Panc1 (cell line): Measurements from ENCODE around the gene SMIM27. TPM values are rescaled to one million over a fixed set of nuclear protein-coding genes. Genes with fewer than 3 reads are reported as not detected.
A peak's percentile ranks its signal among the peaks of the same experiment; 100 is the strongest.

Experiments
- ATAC-seq: fragments of 200-7000 bp; cut with Tn5 transposase; 2 replicates; pipeline ENCODE4 v1.9.1; 2020; ENCODE audit warnings: mild to moderate bottlenecking, moderate library complexity
- BruUV-seq: library from RNA; stranded (reverse); fragments of 400-500 nt; replicated peaks from 2 replicates; lab custom pipeline; 2021; lab: Mats Ljungman, UMichigan
- CTCF ChIA-PET: fragments of 300-600 bp; sonication (Branson Sonifier 250); formaldehyde crosslinking; loops from one replicate; lab custom pipeline; 2022; ENCODE audit warnings: antibody characterized with exemption; lab: Charles Lee
- POLR2A ChIA-PET: fragments of 300-600 bp; sonication (Branson Sonifier 250); formaldehyde crosslinking; loops from one replicate; lab custom pipeline; 2022; ENCODE audit warnings: antibody characterized with exemption; lab: Charles Lee
- DNase-seq: peaks from one replicate; pipeline ENCODE4 v3.0.0-alpha.2; 2010; ENCODE audit warnings: low read depth, low spot score
- H3K27ac ChIP-seq: 2 replicates; pipeline ENCODE4 v1.5.1; 2011; ENCODE audit warnings: mild to moderate bottlenecking, low read length, inconsistent platforms
- H3K27me3 ChIP-seq: fragments of 200-500 bp; sonication (Bioruptor generic); 2 replicates; pipeline ENCODE4 v1.6.0; 2014; ENCODE audit warnings: low read length, inconsistent platforms; ENCODE audit not compliant: control insufficient read depth, insufficient read depth
- H3K36me3 ChIP-seq: fragments of 200-500 bp; sonication (Bioruptor generic); 2 replicates; pipeline ENCODE4 v1.5.1; 2014; ENCODE audit warnings: inconsistent platforms, mild to moderate bottlenecking, low read length, moderate library complexity; ENCODE audit not compliant: control insufficient read depth, insufficient read depth
- H3K4me1 ChIP-seq: 2 replicates; pipeline ENCODE4 v1.5.1; 2011; ENCODE audit warnings: inconsistent platforms, mild to moderate bottlenecking, low read length, moderate library complexity; ENCODE audit not compliant: control insufficient read depth, insufficient read depth
- H3K4me3 ChIP-seq, 2 experiments: 2 replicates each; pipeline ENCODE4 v1.5.1; 2011 to 2012; ENCODE audit warnings: low read depth in 2 of 2, low read length in 2 of 2, mild to moderate bottlenecking in 2 of 2, inconsistent platforms in 1 of 2, moderate library complexity in 1 of 2
- H3K9me3 ChIP-seq: fragments of 200-500 bp; sonication (Bioruptor generic); 2 replicates; pipeline ENCODE4 v1.5.1; 2014; ENCODE audit warnings: low read depth, mild to moderate bottlenecking, inconsistent platforms, low read length, moderate library complexity; ENCODE audit not compliant: control insufficient read depth, insufficient read depth
- CTCF ChIP-seq: fragments of 450-650 bp; IDR thresholded peaks from 2 replicates; pipeline ENCODE4 v1.5.1; 2017; ENCODE audit warnings: mild to moderate bottlenecking
- POLR2AphosphoS5 ChIP-seq: IDR thresholded peaks from 2 replicates; pipeline ENCODE4 v1.6.1; 2012; ENCODE audit warnings: mild to moderate bottlenecking, low read depth, low read length, moderate library complexity
- REST ChIP-seq, 2 experiments: IDR thresholded peaks; 2 replicates each; pipeline ENCODE4 v1.6.1; 2011 to 2012; ENCODE audit warnings: low read depth in 2 of 2, control low read depth in 1 of 2, low read length in 1 of 2, mild to moderate bottlenecking in 1 of 2, moderate library complexity in 1 of 2; ENCODE audit not compliant: insufficient read depth in 1 of 2
- SIN3A ChIP-seq: IDR thresholded peaks from 2 replicates; pipeline ENCODE4 v1.6.1; 2012; ENCODE audit warnings: low read depth, mild to moderate bottlenecking, low read length, moderate library complexity, borderline replicate concordance; ENCODE audit not compliant: insufficient read depth
- TCF7L2 ChIP-seq: IDR thresholded peaks from 2 replicates; pipeline ENCODE4 v1.6.1; 2011; ENCODE audit warnings: mild to moderate bottlenecking, low read depth, low read length, inconsistent platforms
- in situ Hi-C: cut with HindIII; loops from 2 replicates; pipeline ENCODE4 v1.10.0; 2016; ENCODE audit warnings: low sequenced_read_pairs, low pct_unique_long_range_greater_than_20kb
- intact Hi-C: fragments of 100-400 bp; cut with micrococcal nuclease; formaldehyde crosslinking; loops from one replicate; pipeline ENCODE4 v1.10.0; 2022; ENCODE audit not compliant: unreplicated experiment
- total RNA-seq: library from RNA; stranded (reverse); gene quantifications from one replicate; pipeline ENCODE4 v1.2.1, GENCODE V29; 2021; ENCODE audit not compliant: unreplicated experiment

SMIM27 gene
- total RNA-seq, 1 experiment from 2014 or later, result 14.3 TPM

- intact Hi-C loops (no loop called here), in situ Hi-C loops (no loop called here)
- no peaks in the 10 kb centered on the region for H3K27me3 ChIP-seq
- H3K27ac ChIP-seq, result no peak overlapping the region; the same call in 1 of the 2 replicates
- DNase-seq (no peak), ATAC-seq (peak; percentile 18; the same call in 1 of the 2 replicates)
- no peaks in the 10 kb centered on the region; the same call in 1 of the 2 replicates for H3K4me1 ChIP-seq
- ChIA-PET CTCF (no interaction called here), POLR2A (no interaction called here)
- no peak overlapping the region for H3K4me3 ChIP-seq
- no TSS peak for BruUV-seq
- TF ChIP-seq POLR2AphosphoS5 (no peak), REST (IDR thresholded peaks at IDR 0.05; ENCODE audit: insufficient read depth in 1 of 2, low read depth in 2 of 2, low read length in 1 of 2) (no peak), CTCF (no peak), SIN3A (no peak), TCF7L2 (no peak)
- H3K36me3 ChIP-seq, result no peaks in the 10 kb centered on the region; the same call in 1 of the 2 replicates
- H3K9me3 ChIP-seq, result no peaks in the 10 kb centered on the region
These were observed 49.1 kb upstream of the SMIM27 start for GRCh38 chr9:32503008-32503407.

- no peak overlapping the region for H3K4me3 ChIP-seq
- H3K4me1 ChIP-seq, result no peaks in the 10 kb centered on the region
- no peak overlapping the region for H3K27ac ChIP-seq
- ChIA-PET CTCF (no interaction called here), POLR2A (no interaction called here)
- H3K36me3 ChIP-seq, result no peaks in the 10 kb centered on the region
- DNase-seq, result no peak
- no TSS peak for BruUV-seq
- intact Hi-C loops, result no loop called here
- no peaks in the 10 kb centered on the region for H3K27me3 ChIP-seq
- no peaks in the 10 kb centered on the region for H3K9me3 ChIP-seq
- no peak for ATAC-seq
- TF ChIP-seq POLR2AphosphoS5 (no peak), REST (IDR thresholded peaks at IDR 0.05; ENCODE audit: insufficient read depth in 1 of 2, low read depth in 2 of 2, low read length in 1 of 2) (no peak), SIN3A (no peak), TCF7L2 (no peak), CTCF (no peak)
- in situ Hi-C loops, result no loop called here
These were observed 43.4 kb upstream of the SMIM27 start for GRCh38 chr9:32508728-32509127.
